IMR-90 (cell line): Measurements from ENCODE around the gene CMIP.

Experiments used
- BHLHE40 ChIP-seq: fragments of 150-350 bp; IDR thresholded peaks from 2 replicates; pipeline ENCODE4 v1.6.1; 2016; ENCODE audit warnings: mild to moderate bottlenecking, low read depth, low read length
- CEBPB ChIP-seq: IDR thresholded peaks from 2 replicates; pipeline ENCODE4 v1.6.1; 2012; ENCODE audit warnings: low read depth, low read length, improper control_type of control experiment
- CTCF ChIP-seq: conservative IDR thresholded peaks from 2 replicates; pipeline ENCODE4 v1.5.1; 2012; ENCODE audit warnings: mild to moderate bottlenecking, low read depth, low read length, improper control_type of control experiment
- FOS ChIP-seq: fragments of 150-350 bp; IDR thresholded peaks from 2 replicates; pipeline ENCODE4 v1.6.1; 2016; ENCODE audit warnings: low read depth, low read length
- MAFK ChIP-seq: IDR thresholded peaks from 2 replicates; pipeline ENCODE4 v1.6.1; 2012; ENCODE audit warnings: low read depth, low read length, improper control_type of control experiment
- MXI1 ChIP-seq: IDR thresholded peaks from 2 replicates; pipeline ENCODE4 v1.6.1; 2012; ENCODE audit warnings: low read depth, mild to moderate bottlenecking, low read length, moderate library complexity, borderline replicate concordance
- POLR2A ChIP-seq: IDR thresholded peaks from 2 replicates; pipeline ENCODE4 v1.6.1; 2012; ENCODE audit warnings: mild to moderate bottlenecking, low read depth, low read length
- RAD21 ChIP-seq: IDR thresholded peaks from 2 replicates; pipeline ENCODE4 v1.6.1; 2012; ENCODE audit warnings: low read length, improper control_type of control experiment
- RCOR1 ChIP-seq: IDR thresholded peaks from 2 replicates; pipeline ENCODE4 v1.6.1; 2012; ENCODE audit warnings: mild to moderate bottlenecking, low read length, improper control_type of control experiment; ENCODE audit not compliant: insufficient replicate concordance
- SMC3 ChIP-seq: fragments of 150-350 bp; IDR thresholded peaks from 2 replicates; pipeline ENCODE4 v1.6.1; 2016; ENCODE audit warnings: low read depth, mild to moderate bottlenecking, antibody characterized with exemption, low read length, moderate library complexity
- USF2 ChIP-seq: fragments of 150-350 bp; IDR thresholded peaks from 2 replicates; pipeline ENCODE4 v1.6.1; 2017; ENCODE audit warnings: mild to moderate bottlenecking, antibody characterized with exemption, low read length, low read depth

- TF ChIP-seq CTCF (no peak), RAD21 (no peak), SMC3 (no peak), MAFK (no peak), POLR2A (no peak), RCOR1 (no peak), MXI1 (no peak), FOS (no peak), BHLHE40 (no peak), CEBPB (no peak), USF2 (no peak)
Observed at GRCh38 chr16:81609323-81609892, 164.8 kb downstream of the CMIP start.
